Psoas muscle (tissue), 8 donors: ENCODE measurements around the gene PRB3. TPM values are rescaled to one million over a fixed set of nuclear protein-coding genes. Genes with fewer than 3 reads are reported as not detected.

Experiments
- ATAC-seq, 4 donors: fragments of 200-7000 bp; cut with Tn5 transposase; one replicate each; pipeline ENCODE4 v1.9.1; 2020; ENCODE audit warnings: moderate library complexity in 3 of 4, mild to moderate bottlenecking in 2 of 4
- DNase-seq, 2 donors: peaks; one replicate each; pipeline ENCODE4 v3.0.0-alpha.2; 2020
- H3K27ac ChIP-seq: fragments of 200-600 bp; one replicate; pipeline ENCODE4 v1.8.0; 2022
- H3K27me3 ChIP-seq, 3 donors: fragments of 200-600 bp in 1 of 3; one replicate each; pipeline versions ENCODE4 v1.6.1 to v1.8.0; 2013 to 2022; ENCODE audit warnings: low read length in 2 of 3, mild to moderate bottlenecking in 2 of 3, moderate library complexity in 1 of 3; ENCODE audit not compliant: insufficient read depth in 3 of 3
- H3K36me3 ChIP-seq, 2 donors: fragments of 200-600 bp in 1 of 2; one replicate each; pipeline versions ENCODE4 v1.6.1 to v1.8.0; 2013 to 2022; ENCODE audit warnings: low read depth in 1 of 2, mild to moderate bottlenecking in 1 of 2, moderate library complexity in 1 of 2; ENCODE audit not compliant: insufficient read depth in 1 of 2
- H3K4me1 ChIP-seq: fragments of 200-600 bp; one replicate; pipeline ENCODE4 v1.8.0; 2022
- H3K4me3 ChIP-seq: fragments of 200-600 bp; one replicate; pipeline ENCODE4 v1.8.0; 2022; ENCODE audit warnings: mild to moderate bottlenecking
- H3K9me3 ChIP-seq: fragments of 200-600 bp; one replicate; pipeline ENCODE4 v1.8.0; 2022
- CTCF ChIP-seq: fragments of 200-600 bp; IDR thresholded peaks from one replicate; pipeline ENCODE4 v1.8.0; 2022; ENCODE audit warnings: antibody characterized with exemption
- WGBS, 3 donors: extraction: QIAGEN DNeasy Blood & Tissue Kit; methylation state at CpG; one replicate each; pipeline versions ENCODE4 v1.1.6 to v1.1.7; 2013; 5-methylcytosine and 5-hydroxymethylcytosine counted together
- intact Hi-C, 2 donors: fragments of 100-400 bp; cut with DNase I; formaldehyde crosslinking; loops; one replicate each; pipeline versions ENCODE4 v1.11.0 to v1.14.2; 2022
- long read RNA-seq, 2 donors: library from polyadenylated mRNA; unstranded; transcript quantifications; one replicate each; pipeline ENCODE4 v2.0.0, GENCODE V29; 2021
- polyA plus RNA-seq, 3 donors: library from polyadenylated mRNA; stranded (reverse); fragments of 200-250 nt; gene quantifications; one replicate each; pipeline ENCODE4 v1.2.3, GENCODE V29; 2013
- total RNA-seq, 4 donors: library from RNA; stranded (reverse); fragmentation: NEBNext Ultra II Directional in 2 of 4; extraction: Animal tissue kit (Norgen Biotek cat#: 25700) in 2 of 4; gene quantifications; one replicate each; pipeline versions ENCODE4 v1.2.1 to v1.2.4, GENCODE V29; 2021 to 2023
- donor health status: healthy with polysubstance abuse.
- donor health status: DM: no; HTN: no; CAD: no; lungs with moderate emphysema.
- donor health status: Bipolar disorder and iron deficiency.
- donor health status: healthy.
- donor health status: DM: yes; HTN: yes; CAD: no.
- donor health status: DM: no; HTN: no; CAD: no.
- donor health status: DM: no; HTN: no; CAD: no.
- donor health status: DM: yes; HTN: yes; CAD: no.

The PRB3 gene
- total RNA-seq: not detected
- not detected for polyA plus RNA-seq
- long read RNA-seq, donor 1: 0 reads
- long read RNA-seq, donor 2: 0 reads

- no peaks in the 10 kb centered on the region for H3K36me3 ChIP-seq
- no peak within 1 kb of the TSS for H3K27ac ChIP-seq
- H3K4me3 ChIP-seq: no peak within 1 kb of the TSS
- no peaks in the 10 kb centered on the region for H3K27me3 ChIP-seq
- ATAC-seq: no peak
- H3K4me1 ChIP-seq: no peaks in the 10 kb centered on the region
- intact Hi-C loops: no loop called here
- 74 to 85% (median 83%) methylated on average over 3 of the region's 3 CpGs for WGBS, 3 donors
- TF ChIP-seq CTCF: no peak
- no peak for DNase-seq
- H3K9me3 ChIP-seq: no peaks in the 10 kb centered on the region
These were observed at the start of gene PRB3 for GRCh38 chr12:11269607-11270006. Gene PRB3 (minus strand): TSS chr12:11269707. CDS start chr12:11269669, 38 bp downstream.

GRCh38 chr12:11310336-11310735 is 40.8 kb upstream of the PRB3 start, which contains the start of gene PRB4:
Gene PRB4 (minus strand): TSS chr12:11310436. CDS start chr12:11310398, 38 bp downstream.
- no peaks in the 10 kb centered on the region for H3K36me3 ChIP-seq
- no peak within 1 kb of the TSS for H3K4me3 ChIP-seq
- H3K4me1 ChIP-seq: no peaks in the 10 kb centered on the region
- no peaks in the 10 kb centered on the region for H3K27me3 ChIP-seq
- TF ChIP-seq CTCF: no peak
- DNase-seq: no peak
- intact Hi-C loops: no loop called here
- 68 to 75% (median 72%) methylated on average over 3 of the region's 3 CpGs for WGBS, 3 donors
- ATAC-seq: no peak
- no peak within 1 kb of the TSS for H3K27ac ChIP-seq
- no peaks in the 10 kb centered on the region for H3K9me3 ChIP-seq

GRCh38 chr12:11307143-11307542 is 37.6 kb upstream of the PRB3 start:
- DNase-seq: no peak
- no peak for ATAC-seq
- H3K4me3 ChIP-seq: no peak overlapping the region
- no peak for TF ChIP-seq CTCF
- no peaks in the 10 kb centered on the region for H3K27me3 ChIP-seq
- H3K4me1 ChIP-seq: no peaks in the 10 kb centered on the region
- intact Hi-C loops: no loop called here
- no peaks in the 10 kb centered on the region for H3K36me3 ChIP-seq
- WGBS, 3 donors: 74 to 77% (median 74%) methylated on average over 2 of the region's 2 CpGs
- no peaks in the 10 kb centered on the region for H3K9me3 ChIP-seq
- no peak overlapping the region for H3K27ac ChIP-seq

- no peaks in the 10 kb centered on the region for H3K9me3 ChIP-seq
- 66 to 79% (median 74%) methylated on average over 3 of the region's 3 CpGs for WGBS, 3 donors
- H3K4me3 ChIP-seq: no peak overlapping the region
- H3K4me1 ChIP-seq: no peaks in the 10 kb centered on the region
- ATAC-seq: no peak
- H3K27ac ChIP-seq: no peak overlapping the region
- H3K36me3 ChIP-seq: no peaks in the 10 kb centered on the region
- intact Hi-C loops: no loop called here
- DNase-seq: no peak
- H3K27me3 ChIP-seq: no peaks in the 10 kb centered on the region
- TF ChIP-seq CTCF: no peak
These were observed 3.9 kb upstream of the PRB3 start for GRCh38 chr12:11273449-11273848.

GRCh38 chr12:11264501-11264900 is 5.0 kb downstream of the PRB3 start:
- Histone ChIP-seq H3K4me1 (no peaks in the 10 kb centered on the region), H3K4me3 (no peak overlapping the region), H3K9me3 (peaks cover 12% of the 10 kb centered on the region), H3K36me3 (no peaks in the 10 kb centered on the region), H3K27ac (no peak overlapping the region), H3K27me3 (no peaks in the 10 kb centered on the region)
- ATAC-seq: no peak
- 88 to 100% (median 96%) methylated on average over 1 of the region's 1 CpG for WGBS, 3 donors
- intact Hi-C loops: no loop called here
- no peak for DNase-seq
- TF ChIP-seq CTCF: no peak
